Stimulated activated effector memory CD8-positive, alpha-beta T cell treated with anti-CD3 and anti-CD28 coated beads, Interleukin-12 subunit alpha, Interleukin-12 subunit beta, amount 100 ng/mL, for 72 hours (primary cell): ENCODE measurements around the gene KCND1.
"Not testable (repeated sequence)": the region's sequence is repeated elsewhere in the genome, so short reads cannot be mapped to it uniquely, and the experiment has no call there.

Experiments
- ATAC-seq: fragments of 150-1000 bp; cut with Tn5 transposase; 2 replicates; pipeline ENCODE4 v1.10.0; 2021
- DNase-seq, 2 donors: peaks; one replicate each; pipeline ENCODE4 v3.0.0; 2021 to 2022; ENCODE audit warnings: low spot score in 2 of 2
- H3K27ac Mint-ChIP-seq: one replicate; pipeline ENCODE4 v1.8.0; 2022; ENCODE audit warnings: mild to moderate bottlenecking, mixed read lengths
- H3K36me3 Mint-ChIP-seq: one replicate; pipeline ENCODE4 v1.8.0; 2022; ENCODE audit warnings: mild to moderate bottlenecking, mixed read lengths
- H3K4me1 Mint-ChIP-seq: one replicate; pipeline ENCODE4 v1.8.0; 2022; ENCODE audit warnings: mixed read lengths
- H3K4me3 Mint-ChIP-seq: one replicate; pipeline ENCODE4 v1.8.0; 2022; ENCODE audit warnings: mild to moderate bottlenecking, mixed read lengths
- H3K9me3 Mint-ChIP-seq: one replicate; pipeline ENCODE4 v1.8.0; 2022; ENCODE audit warnings: mixed read lengths

KCND1 gene

GRCh38 chrX:48983081-48983480, 11.4 kb upstream of the KCND1 start:
- ATAC-seq (no peak), DNase-seq (no peak)
- Mint-ChIP-seq H3K9me3 (no peaks in the 10 kb centered on the region), H3K36me3 (peaks cover 96% of the 10 kb centered on the region), H3K27ac (peak overlapping the region; percentile 72), H3K4me3 (no peak overlapping the region), H3K4me1 (no peaks in the 10 kb centered on the region)

- Mint-ChIP-seq H3K4me1 (no peaks in the 10 kb centered on the region), H3K9me3 (no peaks in the 10 kb centered on the region), H3K36me3 (peaks cover 96% of the 10 kb centered on the region), H3K4me3 (no peak overlapping the region), H3K27ac (peak overlapping the region; percentile 53)
- no peak for ATAC-seq
- DNase-seq: no peak
Observed at GRCh38 chrX:48981178-48981577, 9.5 kb upstream of the KCND1 start.

DNA sequence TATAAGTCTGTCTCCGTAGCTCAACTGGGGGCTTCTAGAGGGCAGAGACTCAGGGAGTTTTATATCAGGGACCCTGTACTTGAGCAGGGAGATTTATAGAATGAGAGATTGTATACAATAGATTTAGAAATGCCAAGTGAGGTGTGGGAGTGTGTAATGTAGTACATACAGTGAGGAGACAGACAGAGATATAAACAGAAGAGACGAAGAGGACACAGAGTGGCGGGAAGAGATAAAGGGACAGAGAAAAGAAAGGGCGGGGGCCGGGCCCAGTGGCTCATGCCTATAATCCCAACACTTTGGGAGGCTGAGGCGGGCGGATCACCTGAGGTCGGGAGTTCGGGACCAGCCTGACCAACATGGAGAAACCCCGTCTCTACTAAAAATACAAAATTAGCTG, 8.7 kb upstream of the KCND1 start:
- not testable (repeated sequence) for H3K9me3 Mint-ChIP-seq, ATAC-seq, H3K4me3 Mint-ChIP-seq, DNase-seq, H3K4me1 Mint-ChIP-seq
- peaks cover 96% of the 10 kb centered on the region for H3K36me3 Mint-ChIP-seq
- peak overlapping the region; percentile 53 for H3K27ac Mint-ChIP-seq

GRCh38 chrX:48978226-48978625, 6.6 kb upstream of the KCND1 start:
- peaks cover 82% of the 10 kb centered on the region for H3K36me3 Mint-ChIP-seq

GRCh38 chrX:48976086-48976485, 4.4 kb upstream of the KCND1 start:
- no peak overlapping the region for H3K4me3 Mint-ChIP-seq
- no peak overlapping the region for H3K27ac Mint-ChIP-seq
- DNase-seq: no peak

More at GRCh38 chrX:48978226-48978625, 6.6 kb upstream of the KCND1 start:
- ATAC-seq: no peak
- H3K4me1 Mint-ChIP-seq: peaks cover 3% of the 10 kb centered on the region
- no peak overlapping the region for H3K4me3 Mint-ChIP-seq
- DNase-seq: no peak
- peak overlapping the region; percentile 37 for H3K27ac Mint-ChIP-seq
- H3K9me3 Mint-ChIP-seq: no peaks in the 10 kb centered on the region

GRCh38 chrX:48975541-48975940, 3.9 kb upstream of the KCND1 start:
- DNase-seq: no peak
- no peak overlapping the region for H3K4me3 Mint-ChIP-seq
- H3K4me1 Mint-ChIP-seq: peaks cover 22% of the 10 kb centered on the region
- peak overlapping the region; percentile 8 for H3K27ac Mint-ChIP-seq
- H3K36me3 Mint-ChIP-seq: peaks cover 61% of the 10 kb centered on the region
- no peak for ATAC-seq
- no peaks in the 10 kb centered on the region for H3K9me3 Mint-ChIP-seq

More at GRCh38 chrX:48976086-48976485, 4.4 kb upstream of the KCND1 start:
- no peaks in the 10 kb centered on the region for H3K9me3 Mint-ChIP-seq
- H3K4me1 Mint-ChIP-seq: peaks cover 18% of the 10 kb centered on the region
- peaks cover 65% of the 10 kb centered on the region for H3K36me3 Mint-ChIP-seq
- ATAC-seq: no peak

DNA sequence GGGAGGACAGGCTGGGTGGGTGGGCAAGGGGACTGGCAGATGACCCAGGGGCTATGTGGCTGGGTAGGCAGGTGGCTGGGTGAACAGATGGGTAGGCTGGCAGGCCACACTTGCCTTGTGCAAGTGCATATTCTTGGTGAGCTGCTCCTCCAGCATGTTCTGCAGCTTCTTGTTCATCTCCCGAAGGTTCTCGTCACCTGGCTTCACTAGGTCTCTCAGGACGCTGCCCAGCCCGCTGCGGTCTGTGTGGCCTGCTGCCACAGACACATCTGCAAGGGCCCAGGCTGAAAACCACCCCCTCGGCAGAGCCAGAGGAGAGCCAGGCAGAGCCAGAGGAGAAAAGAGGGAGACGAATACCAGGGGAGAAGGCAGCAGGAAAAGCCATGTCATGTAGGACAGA, 3.4 kb upstream of the KCND1 start:
- Mint-ChIP-seq H3K9me3 (no peaks in the 10 kb centered on the region), H3K36me3 (peaks cover 61% of the 10 kb centered on the region), H3K27ac (peak overlapping the region; percentile 8), H3K4me3 (no peak overlapping the region), H3K4me1 (peaks cover 25% of the 10 kb centered on the region)
- DNase-seq: no peak
- ATAC-seq: no peak

DNA sequence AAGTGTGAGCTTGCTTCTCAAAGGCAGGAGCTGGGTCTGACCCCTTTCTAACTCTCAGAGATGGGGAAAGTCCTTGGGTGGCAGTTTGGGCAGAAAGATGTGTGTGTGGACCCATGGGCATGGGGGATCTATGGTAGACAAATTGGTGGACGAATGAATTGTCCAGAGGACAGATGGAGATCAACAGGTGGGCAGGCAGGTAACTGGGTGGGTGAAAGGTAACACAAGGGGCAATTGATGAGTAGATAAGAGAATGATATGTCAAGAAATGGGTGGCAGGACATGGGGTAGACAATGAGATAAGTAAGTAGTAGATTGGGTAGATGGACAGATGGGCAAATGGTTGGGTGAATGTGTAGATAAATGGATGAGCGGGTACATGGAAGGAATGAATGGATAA, 2.9 kb upstream of the KCND1 start:
- Mint-ChIP-seq H3K4me3 (no peak overlapping the region), H3K27ac (no peak overlapping the region), H3K36me3 (peaks cover 56% of the 10 kb centered on the region), H3K9me3 (no peaks in the 10 kb centered on the region), H3K4me1 (peaks cover 25% of the 10 kb centered on the region)
- DNase-seq: no peak
- no peak for ATAC-seq

DNA sequence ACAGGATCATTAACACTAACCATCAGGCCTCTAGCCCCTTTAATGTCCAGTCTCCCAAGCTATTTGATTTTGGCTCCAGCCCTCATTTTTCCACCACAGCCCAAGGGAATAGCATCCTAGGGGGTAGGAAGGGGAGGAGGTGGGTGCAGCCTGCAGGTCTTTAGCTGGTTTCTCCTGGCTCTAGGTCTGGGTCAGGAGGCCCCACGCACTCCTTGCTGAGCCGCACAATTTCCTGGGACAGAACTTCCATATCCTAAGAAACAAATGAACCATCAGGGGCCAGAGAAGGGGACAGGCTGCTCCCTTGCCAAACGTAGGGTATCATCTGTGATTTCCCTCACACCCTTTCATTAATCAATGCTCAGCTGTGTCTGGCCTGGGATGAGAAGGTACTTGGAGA, 2.4 kb upstream of the KCND1 start:
- DNase-seq (no peak), ATAC-seq (no peak)
- Mint-ChIP-seq H3K4me1 (peaks cover 25% of the 10 kb centered on the region), H3K36me3 (peaks cover 51% of the 10 kb centered on the region), H3K9me3 (no peaks in the 10 kb centered on the region), H3K4me3 (no peak overlapping the region), H3K27ac (no peak overlapping the region)

DNA sequence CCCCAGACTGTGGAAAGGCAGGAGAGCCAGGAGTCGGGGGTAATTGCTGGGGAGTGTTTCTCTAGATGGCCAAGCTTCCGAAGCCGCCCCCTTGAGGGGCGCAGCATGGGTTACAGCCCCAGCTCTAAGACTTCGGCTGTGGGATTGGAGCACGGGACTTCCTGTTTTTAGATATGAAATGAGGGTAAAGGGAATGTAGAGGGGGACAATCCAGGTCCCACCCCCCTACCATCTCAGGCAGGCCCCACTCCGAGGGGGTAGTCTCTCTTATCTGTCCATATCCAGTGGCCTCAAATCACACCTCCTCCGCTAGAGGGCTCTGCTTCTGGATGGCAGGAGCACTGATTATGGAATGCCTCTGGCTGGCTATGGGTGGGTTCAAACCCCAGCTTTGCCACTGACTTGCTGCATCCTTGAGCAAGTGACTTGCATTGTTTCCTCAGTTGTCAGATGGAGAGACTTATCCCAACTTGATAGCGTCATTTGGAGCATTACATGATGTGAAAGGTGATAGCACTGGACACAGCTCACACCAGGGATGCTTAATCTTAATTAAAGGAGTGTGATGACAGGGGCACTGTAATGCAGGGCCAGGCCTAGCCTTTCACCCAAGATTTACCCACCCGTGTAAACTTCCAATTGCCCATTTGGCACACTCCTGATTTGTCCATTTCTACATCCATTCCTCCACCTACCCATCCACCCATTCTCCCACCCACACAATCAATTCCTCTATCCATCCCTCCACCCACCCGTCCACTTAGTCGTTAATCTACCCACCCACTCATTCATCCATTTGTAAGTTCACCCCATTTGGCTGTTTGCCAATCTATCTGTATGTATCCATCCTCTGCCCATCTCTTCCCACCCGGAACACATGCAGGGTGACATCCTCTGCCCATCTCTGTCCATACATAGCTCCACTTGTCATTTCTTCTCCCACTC, 848 bp upstream of the KCND1 start:
- DNase-seq (no peak), ATAC-seq (peak; percentile 55)
- peaks cover 35% of the 10 kb centered on the region for H3K36me3 Mint-ChIP-seq
- peak overlapping the region; percentile 44 for H3K4me3 Mint-ChIP-seq
- H3K4me1 Mint-ChIP-seq: peaks cover 25% of the 10 kb centered on the region
- no peaks in the 10 kb centered on the region for H3K9me3 Mint-ChIP-seq
- H3K27ac Mint-ChIP-seq: no peak overlapping the region

DNA sequence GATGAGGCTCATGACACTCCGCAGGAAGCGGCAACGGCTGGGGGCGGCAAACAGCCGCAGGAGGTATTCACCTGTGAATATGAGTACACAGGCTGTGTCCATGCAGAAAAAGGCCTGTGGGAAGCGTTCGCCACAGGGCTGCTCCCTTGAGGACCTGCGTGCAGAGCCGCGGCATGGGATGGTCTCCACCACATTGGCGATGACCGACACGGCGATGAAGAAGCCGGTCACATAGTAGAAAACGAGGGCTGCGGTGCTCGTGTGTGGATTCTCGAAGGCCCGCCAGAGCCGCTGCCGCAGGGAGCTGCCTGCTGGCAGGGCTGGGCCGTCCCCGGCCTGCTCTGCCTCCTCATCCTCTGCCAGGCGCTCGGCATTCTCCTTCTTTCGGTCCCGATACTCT, 2.2 kb downstream of the KCND1 start:
- Mint-ChIP-seq H3K9me3 (no peaks in the 10 kb centered on the region), H3K4me1 (peaks cover 25% of the 10 kb centered on the region), H3K36me3 (peaks cover 13% of the 10 kb centered on the region), H3K27ac (no peak overlapping the region), H3K4me3 (no peak overlapping the region)
- no peak for DNase-seq
- no peak for ATAC-seq

DNA sequence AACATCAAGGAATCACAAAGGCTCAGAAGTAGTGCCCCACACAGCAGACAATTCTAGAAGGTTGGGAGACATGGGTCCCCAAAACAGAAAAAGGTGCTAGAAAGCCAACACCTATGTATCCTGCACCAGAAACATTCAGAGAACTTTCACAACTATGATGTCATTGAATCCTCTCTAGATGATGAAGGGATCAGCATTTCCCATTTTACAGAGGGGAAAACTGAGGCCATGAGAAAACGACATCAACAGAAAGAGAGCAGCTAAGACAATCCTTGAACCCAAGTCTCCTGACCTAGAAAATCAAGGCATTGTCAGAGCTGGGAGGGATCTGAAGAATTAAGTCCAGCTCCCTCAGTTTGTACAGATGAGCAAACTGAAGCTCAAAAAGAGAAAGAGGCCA, 3.3 kb downstream of the KCND1 start:
- no peak for DNase-seq
- H3K4me3 Mint-ChIP-seq: no peak overlapping the region
- no peak overlapping the region for H3K27ac Mint-ChIP-seq
- peaks cover 12% of the 10 kb centered on the region for H3K36me3 Mint-ChIP-seq
- no peak for ATAC-seq
- H3K4me1 Mint-ChIP-seq: peaks cover 23% of the 10 kb centered on the region
- no peaks in the 10 kb centered on the region for H3K9me3 Mint-ChIP-seq

DNA sequence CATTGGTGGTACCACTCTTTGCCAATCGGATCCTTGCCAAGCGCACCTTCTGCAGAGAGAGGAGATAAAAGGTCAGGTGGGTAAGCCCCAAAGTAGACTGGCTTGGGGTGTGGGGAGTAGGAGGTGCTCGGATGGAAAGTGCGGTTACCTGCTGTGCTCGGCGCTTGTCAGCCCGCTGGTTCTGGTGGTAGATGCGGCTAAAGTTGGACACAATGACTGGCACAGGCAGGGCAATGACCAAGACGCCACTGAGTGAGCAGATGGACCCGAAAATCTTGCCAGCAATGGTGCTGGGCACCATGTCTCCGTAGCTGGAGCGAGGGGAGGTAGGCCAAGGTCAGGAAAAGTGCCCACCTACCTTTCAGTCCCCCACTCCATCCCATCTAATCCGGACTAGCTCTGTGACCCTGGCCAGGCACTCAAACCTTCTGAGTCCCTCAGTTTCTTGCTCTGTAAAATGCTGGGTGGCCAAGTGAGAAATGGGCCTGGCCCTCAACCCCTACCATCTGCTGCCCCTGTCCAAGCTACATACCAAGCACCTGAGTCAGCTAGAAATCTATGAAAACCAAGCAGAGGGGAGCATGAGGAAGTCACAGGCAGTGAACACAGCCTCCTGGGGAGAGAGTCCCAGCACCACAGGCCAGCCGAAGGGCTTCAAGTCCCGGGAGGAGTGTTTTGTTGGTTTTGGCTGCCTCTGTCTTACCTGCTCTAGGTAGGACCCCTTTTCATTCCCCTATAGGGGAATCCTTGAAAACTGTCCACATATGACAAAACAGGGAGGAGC, 4.7 kb downstream of the KCND1 start:
- DNase-seq: no peak
- ATAC-seq: no peak
- Mint-ChIP-seq H3K4me1 (peaks cover 9% of the 10 kb centered on the region), H3K9me3 (no peaks in the 10 kb centered on the region), H3K4me3 (no peak overlapping the region), H3K36me3 (peaks cover 12% of the 10 kb centered on the region), H3K27ac (no peak overlapping the region)

- ATAC-seq: no peak
- peaks cover 12% of the 10 kb centered on the region for H3K36me3 Mint-ChIP-seq
- H3K4me1 Mint-ChIP-seq: peaks cover 12% of the 10 kb centered on the region
- DNase-seq: no peak
- no peaks in the 10 kb centered on the region for H3K9me3 Mint-ChIP-seq
- H3K4me3 Mint-ChIP-seq: no peak overlapping the region
- H3K27ac Mint-ChIP-seq: no peak overlapping the region
Observed at GRCh38 chrX:48965959-48966358, 5.7 kb downstream of the KCND1 start.

GRCh38 chrX:48961585-48962091, 10.0 kb downstream of the KCND1 start:
- Mint-ChIP-seq H3K27ac (no peak overlapping the region), H3K4me3 (no peak overlapping the region), H3K9me3 (no peaks in the 10 kb centered on the region), H3K36me3 (peaks cover 34% of the 10 kb centered on the region), H3K4me1 (peaks cover 15% of the 10 kb centered on the region)
- no peak for DNase-seq
- ATAC-seq: no peak
